Liver (tissue), 9 donors: ENCODE measurements around the gene SKIC2. TPM values are rescaled to one million over a fixed set of nuclear protein-coding genes. Genes with fewer than 3 reads are reported as not detected.

Experiments used
- DNase-seq: peaks from one replicate; pipeline ENCODE4 v3.0.0-alpha.2; 2017; ENCODE audit warnings: low spot score
- H3K27ac ChIP-seq, 2 donors: one replicate each; pipeline ENCODE4 v1.7.0; 2013; ENCODE audit warnings: inconsistent platforms in 2 of 2, low read length in 2 of 2, control low read depth in 1 of 2, low read depth in 1 of 2, mild to moderate bottlenecking in 1 of 2
- H3K27me3 ChIP-seq, 4 donors: one replicate each; pipeline versions ENCODE4 v1.6.1 to v1.7.0; 2013; ENCODE audit warnings: low read length in 3 of 4, inconsistent platforms in 1 of 4, mild to moderate bottlenecking in 1 of 4, moderate library complexity in 1 of 4; ENCODE audit not compliant: control insufficient read depth in 4 of 4, insufficient read depth in 4 of 4
- H3K36me3 ChIP-seq, 4 donors: one replicate each; pipeline versions ENCODE4 v1.6.1 to v1.7.0; 2013; ENCODE audit warnings: low read length in 3 of 4, mild to moderate bottlenecking in 3 of 4, low read depth in 1 of 4, moderate library complexity in 1 of 4; ENCODE audit not compliant: control insufficient read depth in 4 of 4, insufficient read depth in 3 of 4
- H3K4me1 ChIP-seq, 4 donors: one replicate each; pipeline versions ENCODE4 v1.6.1 to v1.7.0; 2013; ENCODE audit warnings: low read length in 3 of 4, mild to moderate bottlenecking in 3 of 4, moderate library complexity in 1 of 4; ENCODE audit not compliant: control insufficient read depth in 4 of 4, insufficient read depth in 4 of 4
- H3K4me3 ChIP-seq, 3 donors: one replicate each; pipeline versions ENCODE4 v1.6.1 to v1.7.0; 2013; ENCODE audit warnings: low read length in 3 of 3, control low read depth in 1 of 3, low read depth in 1 of 3, mild to moderate bottlenecking in 1 of 3
- H3K9ac ChIP-seq, 2 donors: one replicate each; pipeline ENCODE4 v1.7.0; 2013; ENCODE audit warnings: low read length in 2 of 2, mild to moderate bottlenecking in 2 of 2, moderate library complexity in 2 of 2, control low read depth in 1 of 2, low read depth in 1 of 2
- H3K9me3 ChIP-seq, 4 donors: one replicate each; pipeline versions ENCODE4 v1.6.1 to v1.7.0; 2013; ENCODE audit warnings: low read length in 3 of 4; ENCODE audit not compliant: control insufficient read depth in 4 of 4
- ATF3 ChIP-seq: IDR thresholded peaks from 2 replicates; pipeline ENCODE4 v1.6.1; 2016; ENCODE audit warnings: antibody characterized with exemption
- EGR1 ChIP-seq, 2 donors: IDR thresholded peaks; 2 replicates each; pipeline ENCODE4 v1.6.1; 2016 to 2018; ENCODE audit warnings: antibody characterized with exemption in 2 of 2, low read depth in 2 of 2
- FOXA1 ChIP-seq: IDR thresholded peaks from 2 replicates; pipeline ENCODE4 v1.6.1; 2016; ENCODE audit warnings: antibody characterized with exemption
- HNF4A ChIP-seq, 2 donors: conservative IDR thresholded peaks; 2 replicates each; pipeline ENCODE4 v1.6.1; 2016; ENCODE audit warnings: antibody characterized with exemption in 2 of 2, mild to moderate bottlenecking in 2 of 2
- HNF4G ChIP-seq: IDR thresholded peaks from 2 replicates; pipeline ENCODE4 v1.6.1; 2016; ENCODE audit warnings: antibody characterized with exemption
- NR2F2 ChIP-seq: IDR thresholded peaks from 2 replicates; pipeline ENCODE4 v1.6.1; 2016; ENCODE audit warnings: antibody characterized with exemption
- RAD21 ChIP-seq, 2 donors: IDR thresholded peaks; 2 replicates each; pipeline ENCODE4 v1.6.1; 2016; ENCODE audit warnings: antibody characterized with exemption in 2 of 2, mild to moderate bottlenecking in 2 of 2
- RXRA ChIP-seq, 2 donors: IDR thresholded peaks; 2 replicates each; pipeline ENCODE4 v1.6.1; 2017 to 2018; ENCODE audit warnings: antibody characterized with exemption in 2 of 2, mild to moderate bottlenecking in 1 of 2
- SP1 ChIP-seq: IDR thresholded peaks from 2 replicates; pipeline ENCODE4 v1.6.1; 2018; ENCODE audit warnings: antibody characterized with exemption, mild to moderate bottlenecking
- TAF1 ChIP-seq: conservative IDR thresholded peaks from 2 replicates; pipeline ENCODE4 v1.6.1; 2016; ENCODE audit warnings: antibody characterized with exemption, mild to moderate bottlenecking
- YY1 ChIP-seq: IDR thresholded peaks from 2 replicates; pipeline ENCODE4 v1.6.1; 2016; ENCODE audit warnings: antibody characterized with exemption, mild to moderate bottlenecking
- WGBS: extraction: QIAGEN DNeasy Blood & Tissue Kit; methylation state at CpG from one replicate; pipeline ENCODE4 v1.1.7; 2013; 5-methylcytosine and 5-hydroxymethylcytosine counted together
- polyA plus RNA-seq, 2 donors: library from polyadenylated mRNA; stranded (reverse) in 1 of 2; unstranded in 1 of 2; fragments of 200-250 nt in 1 of 2; fragments of >200 nt in 1 of 2; fragmentation: Nextera tagmentation in 1 of 2; extraction: Ambion mirVana in 1 of 2; gene quantifications; one replicate each; pipeline versions ENCODE4 v1.2.1 to v1.2.3, GENCODE V29; 2013 to 2015
- total RNA-seq, 2 donors: library from RNA; depleted of rRNA; stranded (reverse); fragments of >200 nt; gene quantifications; one replicate each; pipeline ENCODE4 v1.2.3, GENCODE V29; 2014
- TF ChIP-seq, protein P1 (sequence below): IDR thresholded peaks from 2 replicates; pipeline ENCODE4 v1.6.1; 2016; ENCODE audit warnings: antibody characterized with exemption, mild to moderate bottlenecking
- donor health status: healthy.
- donor health status: healthy.
- donor health status: healthy.
- donor health status: healthy.
- donor health status: healthy.

SKIC2 gene
- total and polyA plus RNA-seq, 4 donors, result 26.7 to 57.6 (median 34.5) TPM

- no peak for DNase-seq
- 51% methylated on average over 9 of the region's 9 CpGs for WGBS
- no peak overlapping the region for H3K4me3 ChIP-seq
- peaks cover 8 to 36% (median 16%) of the 10 kb centered on the region in 4 donors for H3K36me3 ChIP-seq
- H3K4me1 ChIP-seq, result peaks cover 1 to 11% (median 8%) of the 10 kb centered on the region in 4 donors
- TF ChIP-seq HNF4A (conservative IDR thresholded peaks at IDR 0.05) (peak; percentile 63 to 69), ATF3 (no peak), EGR1 (IDR thresholded peaks at IDR 0.05; ENCODE audit: low read depth in 2 of 2) (no peak), SP1 (peak; percentile 24)
- no peak overlapping the region for H3K9ac ChIP-seq
- H3K9me3 ChIP-seq, result no peaks in the 10 kb centered on the region
- H3K27me3 ChIP-seq, result no peaks in the 10 kb centered on the region
- no peak overlapping the region for H3K27ac ChIP-seq
Observed at GRCh38 chr6:31935823-31936222, 23.2 kb upstream of the SKIC2 start.

DNA sequence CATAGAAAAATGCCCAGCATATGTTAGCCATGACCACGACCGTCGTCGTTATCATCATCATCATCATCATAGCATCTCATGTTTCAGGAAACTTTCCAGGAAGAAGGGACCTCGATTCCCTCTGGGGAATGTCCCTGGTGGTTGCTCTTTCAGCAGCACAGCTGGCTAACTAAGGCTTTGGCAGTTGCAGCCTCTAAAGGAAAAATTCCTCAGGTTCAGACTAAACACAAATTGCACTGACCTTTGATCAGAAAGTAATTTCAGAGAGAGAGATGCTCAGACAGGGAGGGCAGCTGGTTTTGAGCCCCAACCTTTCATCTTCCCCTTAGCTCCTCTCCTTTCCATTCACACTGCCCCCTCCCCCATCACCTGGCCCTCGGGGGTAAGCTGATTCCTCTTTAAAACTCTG is 18.7 kb upstream of the SKIC2 start:
- Histone ChIP-seq H3K4me1 (peaks cover 7 to 34% (median 21%) of the 10 kb centered on the region in 4 donors), H3K9ac (no peak overlapping the region), H3K27me3 (no peaks in the 10 kb centered on the region), H3K4me3 (no peak overlapping the region), H3K9me3 (no peaks in the 10 kb centered on the region), H3K36me3 (peaks cover 2 to 43% (median 25%) of the 10 kb centered on the region in 4 donors), H3K27ac (no peak overlapping the region)
- DNase-seq, result no peak
- TF ChIP-seq, protein P1, sequence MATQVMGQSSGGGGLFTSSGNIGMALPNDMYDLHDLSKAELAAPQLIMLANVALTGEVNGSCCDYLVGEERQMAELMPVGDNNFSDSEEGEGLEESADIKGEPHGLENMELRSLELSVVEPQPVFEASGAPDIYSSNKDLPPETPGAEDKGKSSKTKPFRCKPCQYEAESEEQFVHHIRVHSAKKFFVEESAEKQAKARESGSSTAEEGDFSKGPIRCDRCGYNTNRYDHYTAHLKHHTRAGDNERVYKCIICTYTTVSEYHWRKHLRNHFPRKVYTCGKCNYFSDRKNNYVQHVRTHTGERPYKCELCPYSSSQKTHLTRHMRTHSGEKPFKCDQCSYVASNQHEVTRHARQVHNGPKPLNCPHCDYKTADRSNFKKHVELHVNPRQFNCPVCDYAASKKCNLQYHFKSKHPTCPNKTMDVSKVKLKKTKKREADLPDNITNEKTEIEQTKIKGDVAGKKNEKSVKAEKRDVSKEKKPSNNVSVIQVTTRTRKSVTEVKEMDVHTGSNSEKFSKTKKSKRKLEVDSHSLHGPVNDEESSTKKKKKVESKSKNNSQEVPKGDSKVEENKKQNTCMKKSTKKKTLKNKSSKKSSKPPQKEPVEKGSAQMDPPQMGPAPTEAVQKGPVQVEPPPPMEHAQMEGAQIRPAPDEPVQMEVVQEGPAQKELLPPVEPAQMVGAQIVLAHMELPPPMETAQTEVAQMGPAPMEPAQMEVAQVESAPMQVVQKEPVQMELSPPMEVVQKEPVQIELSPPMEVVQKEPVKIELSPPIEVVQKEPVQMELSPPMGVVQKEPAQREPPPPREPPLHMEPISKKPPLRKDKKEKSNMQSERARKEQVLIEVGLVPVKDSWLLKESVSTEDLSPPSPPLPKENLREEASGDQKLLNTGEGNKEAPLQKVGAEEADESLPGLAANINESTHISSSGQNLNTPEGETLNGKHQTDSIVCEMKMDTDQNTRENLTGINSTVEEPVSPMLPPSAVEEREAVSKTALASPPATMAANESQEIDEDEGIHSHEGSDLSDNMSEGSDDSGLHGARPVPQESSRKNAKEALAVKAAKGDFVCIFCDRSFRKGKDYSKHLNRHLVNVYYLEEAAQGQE, result no peak
- TF ChIP-seq RAD21 (IDR thresholded peaks at IDR 0.05) (no peak), HNF4G (no peak), RXRA (IDR thresholded peaks at IDR 0.05) (no peak), HNF4A (conservative IDR thresholded peaks at IDR 0.05) (no peak)
- 42% methylated on average over 6 of the region's 6 CpGs for WGBS

DNA sequence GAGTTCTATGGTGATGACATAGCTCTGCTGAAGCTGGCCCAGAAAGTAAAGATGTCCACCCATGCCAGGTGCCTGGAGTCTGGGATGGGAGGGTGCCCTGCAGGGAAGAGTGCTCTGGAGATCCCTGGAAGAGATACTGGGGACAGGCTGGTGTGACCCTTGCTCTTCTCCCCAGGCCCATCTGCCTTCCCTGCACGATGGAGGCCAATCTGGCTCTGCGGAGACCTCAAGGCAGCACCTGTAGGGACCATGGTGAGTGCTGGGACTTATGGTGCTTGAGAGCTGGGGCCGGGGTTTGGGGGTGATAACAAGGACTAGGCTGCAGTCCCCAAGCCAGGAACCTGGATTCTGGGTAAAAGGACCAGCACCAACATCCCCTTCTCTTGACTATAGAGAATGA is 15.2 kb upstream of the SKIC2 start:
- H3K36me3 ChIP-seq, result peaks cover 0 to 46% (median 21%) of the 10 kb centered on the region in 4 donors
- peaks cover 7 to 51% (median 29%) of the 10 kb centered on the region in 4 donors for H3K4me1 ChIP-seq
- no peak overlapping the region for H3K9ac ChIP-seq
- 85% methylated on average over 3 of the region's 3 CpGs for WGBS
- no peak for DNase-seq
- no peaks in the 10 kb centered on the region for H3K27me3 ChIP-seq
- H3K9me3 ChIP-seq, result no peaks in the 10 kb centered on the region
- TF ChIP-seq HNF4G, result no peak
- no peak for TF ChIP-seq YY1
- no peak for TF ChIP-seq HNF4A (conservative IDR thresholded peaks at IDR 0.05)
- no peak for TF ChIP-seq RXRA (IDR thresholded peaks at IDR 0.05)
- TF ChIP-seq FOXA1, result no peak
- no peak for TF ChIP-seq TAF1
- no peak for TF ChIP-seq RAD21 (IDR thresholded peaks at IDR 0.05)
- no peak for TF ChIP-seq NR2F2
- peak overlapping the region in 1 of 2 donors; percentile 8 for H3K27ac ChIP-seq
- H3K4me3 ChIP-seq, result no peak overlapping the region
